ENCODE data around the gene CLDN9. TPM values are rescaled to one million over a fixed set of nuclear protein-coding genes. Genes with fewer than 3 reads are reported as not detected.
A peak's percentile ranks its signal among the peaks of the same experiment; 100 is the strongest.

CLDN9 gene
- total RNA-seq, 1 donor from 2014 or later: 0.39 TPM

GRCh38 chr16:2975161-2975795, 37.4 kb upstream of the CLDN9 start:
- TF ChIP-seq CTCF (IDR thresholded peaks at IDR 0.05; ENCODE audit: partially characterized antibody, unreplicated experiment): no peak
- no peak overlapping the region for H3K27ac Mint-ChIP-seq (ENCODE audit: unreplicated experiment)
- no peak overlapping the region for H3K4me3 Mint-ChIP-seq (ENCODE audit: unreplicated experiment)
- H3K27me3 Mint-ChIP-seq (ENCODE audit: unreplicated experiment): no peaks in the 10 kb centered on the region
- DNase-seq: no peak
- no peaks in the 10 kb centered on the region for H3K36me3 Mint-ChIP-seq (ENCODE audit: unreplicated experiment)
- H3K9me3 Mint-ChIP-seq (ENCODE audit: unreplicated experiment): no peaks in the 10 kb centered on the region
- H3K4me1 Mint-ChIP-seq (ENCODE audit: low read depth, unreplicated experiment): peaks cover 6% of the 10 kb centered on the region

- Mint-ChIP-seq H3K4me3 (ENCODE audit: unreplicated experiment) (no peak overlapping the region), H3K36me3 (ENCODE audit: unreplicated experiment) (no peaks in the 10 kb centered on the region), H3K9me3 (ENCODE audit: unreplicated experiment) (no peaks in the 10 kb centered on the region), H3K27me3 (ENCODE audit: unreplicated experiment) (peaks cover 2% of the 10 kb centered on the region), H3K27ac (ENCODE audit: unreplicated experiment) (no peak overlapping the region), H3K4me1 (ENCODE audit: low read depth, unreplicated experiment) (peaks cover 5% of the 10 kb centered on the region)
- no peak for DNase-seq
- TF ChIP-seq CTCF (IDR thresholded peaks at IDR 0.05; ENCODE audit: partially characterized antibody, unreplicated experiment): no peak
These were observed 36.5 kb upstream of the CLDN9 start for GRCh38 chr16:2976201-2976600.

GRCh38 chr16:2976673-2977072, 36.0 kb upstream of the CLDN9 start:
- H3K27ac Mint-ChIP-seq (ENCODE audit: unreplicated experiment): no peak overlapping the region
- H3K36me3 Mint-ChIP-seq (ENCODE audit: unreplicated experiment): no peaks in the 10 kb centered on the region
- H3K4me3 Mint-ChIP-seq (ENCODE audit: unreplicated experiment): no peak overlapping the region
- H3K9me3 Mint-ChIP-seq (ENCODE audit: unreplicated experiment): no peaks in the 10 kb centered on the region
- TF ChIP-seq CTCF (IDR thresholded peaks at IDR 0.05; ENCODE audit: partially characterized antibody, unreplicated experiment): no peak
- H3K27me3 Mint-ChIP-seq (ENCODE audit: unreplicated experiment): peaks cover 2% of the 10 kb centered on the region
- H3K4me1 Mint-ChIP-seq (ENCODE audit: low read depth, unreplicated experiment): peaks cover 7% of the 10 kb centered on the region
- no peak for DNase-seq

- H3K27ac Mint-ChIP-seq (ENCODE audit: unreplicated experiment): no peak overlapping the region
- no peak for TF ChIP-seq CTCF (IDR thresholded peaks at IDR 0.05; ENCODE audit: partially characterized antibody, unreplicated experiment)
- H3K36me3 Mint-ChIP-seq (ENCODE audit: unreplicated experiment): no peaks in the 10 kb centered on the region
- peaks cover 2% of the 10 kb centered on the region for H3K27me3 Mint-ChIP-seq (ENCODE audit: unreplicated experiment)
- no peak for DNase-seq
- no peak overlapping the region for H3K4me3 Mint-ChIP-seq (ENCODE audit: unreplicated experiment)
- no peaks in the 10 kb centered on the region for H3K9me3 Mint-ChIP-seq (ENCODE audit: unreplicated experiment)
- peaks cover 8% of the 10 kb centered on the region for H3K4me1 Mint-ChIP-seq (ENCODE audit: low read depth, unreplicated experiment)
These were observed 35.3 kb upstream of the CLDN9 start for GRCh38 chr16:2977440-2977839.

- Mint-ChIP-seq H3K27ac (ENCODE audit: unreplicated experiment) (no peak overlapping the region), H3K9me3 (ENCODE audit: unreplicated experiment) (peaks cover 3% of the 10 kb centered on the region), H3K27me3 (ENCODE audit: unreplicated experiment) (peaks cover 3% of the 10 kb centered on the region), H3K36me3 (ENCODE audit: unreplicated experiment) (no peaks in the 10 kb centered on the region), H3K4me1 (ENCODE audit: low read depth, unreplicated experiment) (peaks cover 5% of the 10 kb centered on the region), H3K4me3 (ENCODE audit: unreplicated experiment) (peak overlapping the region; percentile 65)
- no peak for DNase-seq
- TF ChIP-seq CTCF (IDR thresholded peaks at IDR 0.05; ENCODE audit: partially characterized antibody, unreplicated experiment): no peak
These were observed 33.0 kb upstream of the CLDN9 start for GRCh38 chr16:2979669-2980226.

All from glutamatergic neuron (in vitro differentiated cells).